ENCODE measurements around the gene CAMK1D.

- TF ChIP-seq CTCF (optimal IDR thresholded peaks at IDR 0.05 in 1 of 3, IDR thresholded peaks at IDR 0.05 in 1 of 3, conservative IDR thresholded peaks at IDR 0.05 in 1 of 3; ENCODE audit: extremely low read depth in 1 of 3, insufficient read depth in 2 of 3, low read length in 3 of 3): no peak
- no peak for TF ChIP-seq EZH2 (IDR thresholded peaks at IDR 0.05; ENCODE audit: low read length)
Measured at GRCh38 chr10:12505683-12506082, 156.3 kb downstream of the CAMK1D start.

All from keratinocyte (primary cell).